ENCODE results near the gene ABT1. TPM values are rescaled to one million over a fixed set of nuclear protein-coding genes. Genes with fewer than 3 reads are reported as not detected.
A peak's percentile ranks its signal among the peaks of the same experiment; 100 is the strongest.
"Not testable (repeated sequence)": the region's sequence is repeated elsewhere in the genome, so short reads cannot be mapped to it uniquely, and the experiment has no call there.

The ABT1 gene
- 12.9 and 15.1 TPM in 2 replicates for total RNA-seq (2012; rRNA removed)

- peak within 1 kb of the TSS; percentile 92 for H3K9ac ChIP-seq (ENCODE audit: low read depth, low read length)
- peaks cover 8% of the 10 kb centered on the region for H3K27me3 ChIP-seq (ENCODE audit: control insufficient read depth, insufficient read depth, low read length)
- peaks cover 14% of the 10 kb centered on the region for H3K4me1 ChIP-seq (ENCODE audit: control insufficient read depth, insufficient read depth, low read length)
- peaks cover 17% of the 10 kb centered on the region for H3K36me3 ChIP-seq (ENCODE audit: insufficient read depth, low read length)
- peak within 1 kb of the TSS; percentile 94 for H3K4me2 ChIP-seq (ENCODE audit: low read length)
- H3K4me3 ChIP-seq (ENCODE audit: low read length) = peak within 1 kb of the TSS; percentile 92
- no peaks in the 10 kb centered on the region for H3K9me3 ChIP-seq (replicated peaks; ENCODE audit: low read length)
Measured at GRCh38 chr6:26596579-26597388, at the start of gene ABT1. TSS of gene ABT1 (plus strand) at chr6:26596953. CDS start at chr6:26596983, 30 bp downstream.

DNA sequence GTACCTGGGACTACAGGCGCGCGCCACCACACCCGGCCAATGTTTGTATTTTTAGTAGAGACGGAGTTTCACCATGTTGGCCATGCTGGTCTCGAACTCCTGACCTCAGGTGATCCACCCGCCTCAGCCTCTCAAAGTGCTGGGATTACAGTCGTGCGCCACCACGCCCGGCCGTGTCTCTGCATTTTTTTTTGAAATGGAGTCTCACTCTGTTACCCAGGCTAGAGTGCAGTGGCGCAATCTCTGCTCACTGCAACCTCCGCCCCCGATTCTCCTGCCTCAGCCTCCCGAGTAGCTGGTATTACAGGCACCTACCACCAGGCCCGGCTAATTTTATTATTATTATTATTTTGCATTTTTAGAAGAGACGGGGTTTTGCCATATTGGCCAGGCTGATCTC lies 49.4 kb upstream of the ABT1 start:
- peaks cover 29% of the 10 kb centered on the region for H3K36me3 ChIP-seq (ENCODE audit: insufficient read depth, low read length)
- H3K27me3 ChIP-seq (ENCODE audit: control insufficient read depth, insufficient read depth, low read length); H3K9me3 ChIP-seq (replicated peaks; ENCODE audit: low read length): not testable (repeated sequence)

GRCh38 chr6:26550250-26550993 lies 46.3 kb upstream of the ABT1 start:
- Histone ChIP-seq H3K4me3 (ENCODE audit: low read length) (peak overlapping the region; percentile 73), H3K27me3 (ENCODE audit: control insufficient read depth, insufficient read depth, low read length) (no peaks in the 10 kb centered on the region), H3K4me2 (ENCODE audit: low read length) (peak overlapping the region; percentile 76), H3K4me1 (ENCODE audit: control insufficient read depth, insufficient read depth, low read length) (peaks cover 3% of the 10 kb centered on the region), H3K9ac (ENCODE audit: low read depth, low read length) (peak overlapping the region; percentile 61), H3K9me3 (replicated peaks; ENCODE audit: low read length) (no peaks in the 10 kb centered on the region), H3K36me3 (ENCODE audit: insufficient read depth, low read length) (peaks cover 12% of the 10 kb centered on the region)

More for the DNA sequence above, 49.4 kb upstream of the ABT1 start:
- not testable (repeated sequence) for H3K4me1 ChIP-seq (ENCODE audit: control insufficient read depth, insufficient read depth, low read length); H3K4me3 ChIP-seq (ENCODE audit: low read length); H3K9ac ChIP-seq (ENCODE audit: low read depth, low read length); H3K4me2 ChIP-seq (ENCODE audit: low read length)

DNA sequence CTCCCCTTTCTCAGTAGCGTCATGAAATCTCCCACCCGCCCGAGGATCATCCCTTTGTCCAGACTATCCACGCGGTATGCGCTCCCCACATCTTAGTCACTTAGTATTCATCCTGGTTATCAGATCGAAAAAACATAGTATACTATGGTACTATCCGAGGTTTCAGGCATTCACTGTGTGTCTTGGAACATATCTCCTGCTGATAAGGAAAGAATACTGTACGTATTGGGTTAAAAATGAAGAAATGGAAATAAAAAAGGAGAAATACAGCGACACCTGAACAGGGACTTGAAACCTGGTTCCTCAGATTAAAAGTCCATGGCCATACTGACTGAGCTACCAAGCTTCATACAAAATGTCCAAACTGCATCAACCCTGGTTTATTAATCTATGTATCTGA lies 44.5 kb upstream of the ABT1 start:
- H3K4me2 ChIP-seq (ENCODE audit: low read length) = no peak overlapping the region
- no peak overlapping the region for H3K9ac ChIP-seq (ENCODE audit: low read depth, low read length)
- H3K4me3 ChIP-seq (ENCODE audit: low read length) = no peak overlapping the region
- no peaks in the 10 kb centered on the region for H3K9me3 ChIP-seq (replicated peaks; ENCODE audit: low read length)
- H3K36me3 ChIP-seq (ENCODE audit: insufficient read depth, low read length) = no peaks in the 10 kb centered on the region
- H3K27me3 ChIP-seq (ENCODE audit: control insufficient read depth, insufficient read depth, low read length) = no peaks in the 10 kb centered on the region
- H3K4me1 ChIP-seq (ENCODE audit: control insufficient read depth, insufficient read depth, low read length) = peaks cover 8% of the 10 kb centered on the region

DNA sequence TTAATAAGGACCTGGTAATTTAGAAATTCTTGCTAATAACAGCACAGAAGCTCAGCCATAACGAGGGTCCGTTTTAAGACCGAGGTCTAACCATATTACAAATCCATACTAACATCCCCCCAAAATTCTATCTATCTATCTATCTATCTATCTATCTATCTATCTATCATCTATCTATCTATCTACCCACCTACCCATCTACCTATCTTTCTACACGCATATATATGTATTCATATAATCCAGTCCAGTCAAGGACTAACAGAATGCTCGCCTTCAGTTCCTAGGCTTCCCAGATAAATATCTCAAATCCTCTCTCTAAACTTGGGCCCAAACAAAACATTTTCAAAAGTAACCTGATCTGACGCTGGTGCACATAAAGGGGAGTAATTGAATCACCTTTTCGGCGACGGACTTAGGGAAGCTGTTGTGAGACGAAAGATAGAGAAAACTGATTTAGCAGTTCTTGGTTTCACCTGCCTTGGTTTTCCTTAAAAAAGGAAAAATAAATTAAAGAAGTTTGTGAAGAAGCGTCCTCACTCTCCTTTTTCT lies 44.0 kb upstream of the ABT1 start:
- peak overlapping the region; percentile 56 for H3K9ac ChIP-seq (ENCODE audit: low read depth, low read length)
- H3K4me3 ChIP-seq (ENCODE audit: low read length) = peak overlapping the region; percentile 72
- H3K4me2 ChIP-seq (ENCODE audit: low read length) = peak overlapping the region; percentile 80
- no peaks in the 10 kb centered on the region for H3K36me3 ChIP-seq (ENCODE audit: insufficient read depth, low read length)
- H3K9me3 ChIP-seq (replicated peaks; ENCODE audit: low read length) = no peaks in the 10 kb centered on the region
- H3K27me3 ChIP-seq (ENCODE audit: control insufficient read depth, insufficient read depth, low read length) = no peaks in the 10 kb centered on the region
- peaks cover 8% of the 10 kb centered on the region for H3K4me1 ChIP-seq (ENCODE audit: control insufficient read depth, insufficient read depth, low read length)

- Histone ChIP-seq H3K9ac (ENCODE audit: low read depth, low read length) (peak overlapping the region; percentile 57), H3K9me3 (replicated peaks; ENCODE audit: low read length) (no peaks in the 10 kb centered on the region), H3K36me3 (ENCODE audit: insufficient read depth, low read length) (no peaks in the 10 kb centered on the region), H3K4me2 (ENCODE audit: low read length) (peak overlapping the region; percentile 80), H3K4me3 (ENCODE audit: low read length) (peak overlapping the region; percentile 72), H3K4me1 (ENCODE audit: control insufficient read depth, insufficient read depth, low read length) (peaks cover 8% of the 10 kb centered on the region), H3K27me3 (ENCODE audit: control insufficient read depth, insufficient read depth, low read length) (no peaks in the 10 kb centered on the region)
Measured at GRCh38 chr6:26553264-26553634, 43.5 kb upstream of the ABT1 start.

GRCh38 chr6:26553635-26554446 lies 42.9 kb upstream of the ABT1 start:
- Histone ChIP-seq H3K9me3 (replicated peaks; ENCODE audit: low read length) (no peaks in the 10 kb centered on the region), H3K36me3 (ENCODE audit: insufficient read depth, low read length) (no peaks in the 10 kb centered on the region), H3K9ac (ENCODE audit: low read depth, low read length) (peak overlapping the region; percentile 57), H3K4me3 (ENCODE audit: low read length) (peak overlapping the region; percentile 72), H3K4me2 (ENCODE audit: low read length) (peak overlapping the region; percentile 80), H3K4me1 (ENCODE audit: control insufficient read depth, insufficient read depth, low read length) (peaks cover 8% of the 10 kb centered on the region), H3K27me3 (ENCODE audit: control insufficient read depth, insufficient read depth, low read length) (no peaks in the 10 kb centered on the region)

DNA sequence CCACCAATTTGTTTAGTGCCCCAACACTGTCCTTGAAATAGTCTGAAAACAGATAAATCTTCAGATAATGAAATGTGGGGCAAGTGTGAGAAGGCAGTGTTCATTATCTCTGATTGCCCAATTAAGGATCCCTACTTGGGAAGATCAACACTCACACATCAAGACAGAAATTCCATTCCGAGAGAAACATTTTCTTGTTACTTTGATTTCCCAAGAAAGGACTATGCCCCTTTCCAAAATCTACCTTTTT lies 42.4 kb upstream of the ABT1 start:
- Histone ChIP-seq H3K9me3 (replicated peaks; ENCODE audit: low read length) (no peaks in the 10 kb centered on the region), H3K36me3 (ENCODE audit: insufficient read depth, low read length) (no peaks in the 10 kb centered on the region), H3K4me2 (ENCODE audit: low read length) (peak overlapping the region; percentile 80), H3K27me3 (ENCODE audit: control insufficient read depth, insufficient read depth, low read length) (no peaks in the 10 kb centered on the region), H3K4me3 (ENCODE audit: low read length) (peak overlapping the region; percentile 61), H3K4me1 (ENCODE audit: control insufficient read depth, insufficient read depth, low read length) (peaks cover 8% of the 10 kb centered on the region), H3K9ac (ENCODE audit: low read depth, low read length) (peak overlapping the region; percentile 14)

GRCh38 chr6:26554697-26555504 lies 41.9 kb upstream of the ABT1 start:
- no peaks in the 10 kb centered on the region for H3K36me3 ChIP-seq (ENCODE audit: insufficient read depth, low read length)
- peak overlapping the region; percentile 14 for H3K9ac ChIP-seq (ENCODE audit: low read depth, low read length)
- no peaks in the 10 kb centered on the region for H3K27me3 ChIP-seq (ENCODE audit: control insufficient read depth, insufficient read depth, low read length)
- peaks cover 8% of the 10 kb centered on the region for H3K4me1 ChIP-seq (ENCODE audit: control insufficient read depth, insufficient read depth, low read length)
- H3K4me2 ChIP-seq (ENCODE audit: low read length) = peak overlapping the region; percentile 80
- H3K4me3 ChIP-seq (ENCODE audit: low read length) = peak overlapping the region; percentile 61
- H3K9me3 ChIP-seq (replicated peaks; ENCODE audit: low read length) = no peaks in the 10 kb centered on the region

GRCh38 chr6:26555505-26556262 lies 41.1 kb upstream of the ABT1 start:
- H3K36me3 ChIP-seq (ENCODE audit: insufficient read depth, low read length) = no peaks in the 10 kb centered on the region
- peak overlapping the region; percentile 80 for H3K4me2 ChIP-seq (ENCODE audit: low read length)
- no peaks in the 10 kb centered on the region for H3K27me3 ChIP-seq (ENCODE audit: control insufficient read depth, insufficient read depth, low read length)
- H3K9ac ChIP-seq (ENCODE audit: low read depth, low read length) = no peak overlapping the region
- H3K4me3 ChIP-seq (ENCODE audit: low read length) = peak overlapping the region; percentile 61
- H3K9me3 ChIP-seq (replicated peaks; ENCODE audit: low read length) = no peaks in the 10 kb centered on the region
- H3K4me1 ChIP-seq (ENCODE audit: control insufficient read depth, insufficient read depth, low read length) = peaks cover 8% of the 10 kb centered on the region

All from skeletal muscle satellite cell (primary cell).